GM06990 (cell line): ENCODE data around the gene GREB1.

Source experiments
- DNase-seq: peaks from one replicate; pipeline ENCODE4 v3.0.0-alpha.2; 2011; ENCODE audit not compliant: insufficient read length; ENCODE audit errors: extremely low read depth
- H3K27me3 ChIP-seq: replicated peaks from 2 replicates; pipeline ENCODE4 v1.6.0; 2011; ENCODE audit warnings: low read length; ENCODE audit not compliant: control insufficient read depth, insufficient read depth
- H3K36me3 ChIP-seq: 2 replicates; pipeline ENCODE4 v1.5.1; 2011; ENCODE audit warnings: low read length; ENCODE audit not compliant: control insufficient read depth, insufficient read depth
- H3K4me3 ChIP-seq: replicated peaks from 2 replicates; pipeline ENCODE4 v1.5.1; 2011; ENCODE audit warnings: low read depth, mild to moderate bottlenecking, control low read depth, low read length
- CTCF ChIP-seq: IDR thresholded peaks from 2 replicates; pipeline ENCODE4 v1.5.1; 2011; ENCODE audit warnings: low read length, control low read depth, mild to moderate bottlenecking, inconsistent platforms; ENCODE audit not compliant: insufficient read depth, poor library complexity, severe bottlenecking

The GREB1 gene

DNA sequence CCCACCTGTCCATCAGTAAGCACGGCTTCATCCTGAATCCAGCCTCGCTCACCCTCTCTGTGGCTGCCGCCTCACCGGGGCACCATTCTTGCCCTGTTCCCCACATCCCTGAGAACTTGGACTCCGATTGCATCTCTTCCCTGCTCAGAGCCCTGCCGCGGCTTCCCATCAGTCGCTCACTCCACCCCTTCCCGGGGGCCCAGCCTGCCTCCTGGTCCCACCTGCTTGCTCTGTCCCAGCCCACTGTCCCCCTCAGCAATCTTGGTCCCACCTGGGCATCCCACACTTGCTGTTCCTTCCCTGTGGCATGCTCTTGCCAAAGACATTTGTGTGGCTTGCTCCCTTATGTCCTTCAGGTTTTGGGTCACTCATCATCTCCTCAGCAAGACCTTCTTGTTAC is 56.3 kb downstream of the GREB1 start:
- TF ChIP-seq CTCF = no peak
- no peaks in the 10 kb centered on the region for H3K36me3 ChIP-seq
- no peak for DNase-seq
- no peak overlapping the region for H3K4me3 ChIP-seq
- peaks cover 2% of the 10 kb centered on the region for H3K27me3 ChIP-seq

DNA sequence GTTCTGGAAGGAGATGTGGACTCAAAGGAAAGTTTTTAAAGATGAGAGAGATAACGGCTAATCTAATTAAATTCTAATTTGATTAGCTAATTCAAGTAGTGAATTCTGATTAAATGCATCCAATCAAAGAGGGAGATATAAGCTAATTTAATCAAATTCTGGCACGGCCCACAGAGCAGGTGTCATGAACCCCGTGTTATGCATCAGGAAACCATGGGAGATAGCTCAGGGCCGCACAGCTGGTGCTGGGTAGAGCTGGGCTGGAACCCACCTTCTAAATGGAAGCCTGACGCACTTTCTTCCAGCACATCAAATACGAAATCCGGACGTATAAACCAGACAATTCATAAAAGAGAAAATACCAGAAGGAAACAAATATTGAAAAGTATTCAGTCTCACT is 57.2 kb downstream of the GREB1 start:
- H3K4me3 ChIP-seq = no peak overlapping the region
- no peaks in the 10 kb centered on the region for H3K36me3 ChIP-seq
- peaks cover 2% of the 10 kb centered on the region for H3K27me3 ChIP-seq
- DNase-seq = no peak
- TF ChIP-seq CTCF = no peak

GRCh38 chr2:11592671-11593574 is 59.1 kb downstream of the GREB1 start:
- H3K36me3 ChIP-seq = no peaks in the 10 kb centered on the region
- DNase-seq = no peak
- H3K27me3 ChIP-seq = peaks cover 2% of the 10 kb centered on the region
- no peak for TF ChIP-seq CTCF
- H3K4me3 ChIP-seq = no peak overlapping the region

DNA sequence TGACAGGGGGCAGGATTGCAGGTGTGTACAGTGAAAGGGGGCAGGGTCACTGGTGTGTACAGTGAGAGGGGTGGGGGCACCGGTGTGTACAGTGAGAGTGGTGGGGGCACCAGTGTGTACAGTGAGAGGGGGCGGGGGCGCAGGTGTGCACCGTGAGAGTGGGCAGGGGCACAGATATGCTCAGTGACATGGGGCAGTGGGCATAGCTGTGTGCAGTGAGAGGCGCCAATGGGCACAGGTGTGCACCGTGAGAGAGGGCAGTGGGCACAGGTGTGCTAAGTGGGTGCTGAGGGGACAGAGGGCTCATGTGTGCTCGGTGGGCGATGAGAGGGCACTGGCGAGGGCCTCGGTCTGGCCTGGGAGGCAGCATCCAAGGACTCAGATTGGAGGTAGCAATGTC is 63.0 kb downstream of the GREB1 start:
- TF ChIP-seq CTCF = no peak
- H3K36me3 ChIP-seq = no peaks in the 10 kb centered on the region
- H3K4me3 ChIP-seq = no peak overlapping the region
- DNase-seq = no peak
- no peaks in the 10 kb centered on the region for H3K27me3 ChIP-seq

DNA sequence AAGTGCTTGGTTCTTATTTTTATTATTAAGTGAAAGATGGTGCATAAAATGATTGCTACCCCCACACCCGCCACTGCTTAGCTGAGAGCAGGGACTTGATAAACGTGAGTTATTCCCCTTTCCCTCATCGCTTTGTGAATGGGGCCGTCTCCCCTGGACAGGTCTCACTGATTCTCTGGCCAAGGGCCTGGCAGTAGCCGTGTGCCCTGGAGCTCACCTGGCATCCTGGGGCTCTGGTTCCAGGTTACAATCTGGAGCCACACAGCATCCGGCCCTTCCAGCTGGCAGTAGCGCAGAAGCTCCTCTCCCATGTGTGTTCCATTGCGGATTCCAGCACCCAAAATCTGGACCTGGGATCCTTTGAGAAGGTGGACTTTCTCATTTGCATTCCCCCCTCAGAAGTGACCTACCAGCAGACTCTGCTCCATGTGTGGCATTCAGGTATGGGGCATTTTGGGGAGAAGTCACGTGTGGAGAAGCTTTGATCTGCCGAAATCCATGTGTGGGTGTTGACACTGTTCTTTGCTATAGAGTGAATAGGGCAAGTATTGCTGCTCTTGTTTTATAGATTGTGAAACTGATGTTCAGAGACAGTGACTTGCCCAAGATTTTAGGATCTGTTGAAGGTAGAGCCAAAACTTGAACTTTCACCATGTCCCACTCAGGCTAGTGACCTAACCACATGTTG is 63.8 kb downstream of the GREB1 start:
- Histone ChIP-seq H3K4me3 (no peak overlapping the region), H3K36me3 (no peaks in the 10 kb centered on the region), H3K27me3 (no peaks in the 10 kb centered on the region)
- no peak for DNase-seq
- TF ChIP-seq CTCF = no peak
